CD4-positive, alpha-beta T cell (primary cell): Measurements from ENCODE around the gene URB1. TPM values are rescaled to one million over a fixed set of nuclear protein-coding genes. Genes with fewer than 3 reads are reported as not detected.

ENCODE experiments used
- ATAC-seq: fragments of 200-7000 bp; cut with Tn5 transposase; one replicate; pipeline ENCODE4 v1.10.0; 2022; ENCODE audit warnings: mild to moderate bottlenecking; ENCODE audit not compliant: poor library complexity
- CTCF ChIA-PET: fragments of 350-600 bp; sonication (Branson Sonifier 250); formaldehyde crosslinking; loops from one replicate; lab custom pipeline; 2021; ENCODE audit warnings: antibody characterized with exemption, inconsistent platforms; lab: Charles Lee
- POLR2A ChIA-PET: fragments of 350-600 bp; sonication (Branson Sonifier 250); formaldehyde crosslinking; loops from one replicate; lab custom pipeline; 2021; ENCODE audit warnings: antibody characterized with exemption, inconsistent platforms; lab: Charles Lee
- DNase-seq, 14 experiments: peaks; one replicate each; pipeline ENCODE4 v3.0.0-alpha.2; 2013 to 2020; ENCODE audit warnings: mixed read lengths in 2 of 14
- H3K27ac ChIP-seq, 2 donors: one replicate each; pipeline versions ENCODE4 v1.5.1 to v1.7.0; 2013; ENCODE audit warnings: low read length in 2 of 2, low read depth in 1 of 2, mild to moderate bottlenecking in 1 of 2
- H3K27me3 ChIP-seq, 2 experiments: 1 replicate in 1 of 2; 2 replicates in 1 of 2; pipeline versions ENCODE4 v1.6.1 to v1.7.0; 2013; ENCODE audit warnings: low read length in 2 of 2, control low read depth in 1 of 2, mild to moderate bottlenecking in 1 of 2, moderate library complexity in 1 of 2; ENCODE audit not compliant: insufficient read depth in 2 of 2, control insufficient read depth in 1 of 2
- H3K36me3 ChIP-seq: one replicate; pipeline ENCODE4 v1.6.1; 2013; ENCODE audit warnings: low read length, control low read depth; ENCODE audit not compliant: insufficient read depth
- H3K4me1 ChIP-seq: one replicate; pipeline ENCODE4 v1.6.1; 2013; ENCODE audit warnings: low read length, control low read depth; ENCODE audit not compliant: insufficient read depth
- H3K4me3 ChIP-seq: one replicate; pipeline ENCODE4 v1.5.1; 2013; ENCODE audit warnings: mild to moderate bottlenecking, low read length, moderate library complexity
- H3K9me3 ChIP-seq, 2 experiments: 1 replicate in 1 of 2; 2 replicates in 1 of 2; pipeline versions ENCODE4 v1.6.1 to v1.7.0; 2013; ENCODE audit warnings: low read length in 2 of 2, mild to moderate bottlenecking in 2 of 2, control low read depth in 1 of 2, moderate library complexity in 1 of 2; ENCODE audit not compliant: control insufficient read depth in 1 of 2, insufficient read depth in 1 of 2
- H3K27ac Mint-ChIP-seq: one replicate; pipeline ENCODE4 v1.8.0; 2020; ENCODE audit warnings: mixed read lengths
- H3K27me3 Mint-ChIP-seq: one replicate; pipeline ENCODE4 v1.8.0; 2021; ENCODE audit warnings: mixed read lengths
- H3K36me3 Mint-ChIP-seq: one replicate; pipeline ENCODE4 v1.8.0; 2021; ENCODE audit warnings: low read depth, mixed read lengths
- H3K4me1 Mint-ChIP-seq: one replicate; pipeline ENCODE4 v1.8.0; 2021; ENCODE audit warnings: low read depth, mixed read lengths
- H3K4me3 Mint-ChIP-seq: one replicate; pipeline ENCODE4 v1.8.0; 2020; ENCODE audit warnings: mild to moderate bottlenecking, mixed read lengths
- H3K9me3 Mint-ChIP-seq: one replicate; pipeline ENCODE4 v1.8.0; 2020; ENCODE audit warnings: mixed read lengths
- CTCF ChIP-seq: fragments of 200-600 bp; IDR thresholded peaks from one replicate; pipeline ENCODE4 v1.8.0; 2022; ENCODE audit warnings: antibody characterized with exemption, mild to moderate bottlenecking
- intact Hi-C, 2 experiments: fragments of 100-400 bp; cut with DNase I in 1 of 2; cut with micrococcal nuclease in 1 of 2; formaldehyde crosslinking; loops; one replicate each; pipeline versions ENCODE4 v1.15.1 to v1.9.0; 2023 to 2025; cut with DNase I, micrococcal nuclease
- total RNA-seq, 174 experiments: library from RNA in 2 of 174; stranded (reverse) in 2 of 174; gene quantifications; one replicate each; pipeline ENCODE4 v1.2.3 and lab custom pipeline; 2021 to 2026

The URB1 gene
- total RNA-seq, 2 experiments from 2014 or later = 5.4 to 5.7 TPM

GRCh38 chr21:32320726-32321125 lies 72.1 kb downstream of the URB1 start:
- H3K9me3 Mint-ChIP-seq = no peaks in the 10 kb centered on the region
- H3K4me3 Mint-ChIP-seq = no peak overlapping the region
- no peak overlapping the region for H3K4me3 ChIP-seq
- H3K9me3 ChIP-seq = no peaks in the 10 kb centered on the region
- no peaks in the 10 kb centered on the region for H3K27me3 Mint-ChIP-seq
- no peak for TF ChIP-seq CTCF
- H3K27me3 ChIP-seq = no peaks in the 10 kb centered on the region
- intact Hi-C loops = no loop called here
- ChIA-PET POLR2A (no interaction called here), CTCF (no interaction called here)
- ATAC-seq (no peak), DNase-seq (no peak)
- peaks cover 98% of the 10 kb centered on the region for H3K36me3 Mint-ChIP-seq
- H3K27ac Mint-ChIP-seq = no peak overlapping the region
- no peaks in the 10 kb centered on the region for H3K4me1 Mint-ChIP-seq
- H3K4me1 ChIP-seq = no peaks in the 10 kb centered on the region
- peaks cover 95% of the 10 kb centered on the region for H3K36me3 ChIP-seq
- no peak overlapping the region for H3K27ac ChIP-seq

GRCh38 chr21:32320059-32320458 lies 72.8 kb downstream of the URB1 start:
- Histone ChIP-seq H3K4me3 (no peak overlapping the region), H3K4me1 (no peaks in the 10 kb centered on the region), H3K27me3 (no peaks in the 10 kb centered on the region), H3K9me3 (no peaks in the 10 kb centered on the region), H3K27ac (no peak overlapping the region), H3K36me3 (peaks cover 89% of the 10 kb centered on the region)
- H3K27me3 Mint-ChIP-seq = no peaks in the 10 kb centered on the region
- intact Hi-C loops = no loop called here
- H3K27ac Mint-ChIP-seq = no peak overlapping the region
- no peak overlapping the region for H3K4me3 Mint-ChIP-seq
- no peaks in the 10 kb centered on the region for H3K4me1 Mint-ChIP-seq
- ChIA-PET POLR2A (no interaction called here), CTCF (no interaction called here)
- TF ChIP-seq CTCF = no peak
- DNase-seq (no peak), ATAC-seq (no peak)
- H3K36me3 Mint-ChIP-seq = peaks cover 96% of the 10 kb centered on the region
- H3K9me3 Mint-ChIP-seq = no peaks in the 10 kb centered on the region

GRCh38 chr21:32319012-32319411 lies 73.8 kb downstream of the URB1 start:
- Histone ChIP-seq H3K27ac (no peak overlapping the region), H3K9me3 (no peaks in the 10 kb centered on the region), H3K36me3 (peaks cover 87% of the 10 kb centered on the region), H3K4me3 (no peak overlapping the region), H3K27me3 (no peaks in the 10 kb centered on the region), H3K4me1 (no peaks in the 10 kb centered on the region)
- Mint-ChIP-seq H3K9me3 (no peaks in the 10 kb centered on the region), H3K27me3 (no peaks in the 10 kb centered on the region), H3K4me1 (no peaks in the 10 kb centered on the region), H3K4me3 (no peak overlapping the region), H3K27ac (no peak overlapping the region), H3K36me3 (peaks cover 92% of the 10 kb centered on the region)
- no peak for ATAC-seq
- CTCF ChIA-PET = no interaction called here
- no peak for DNase-seq
- intact Hi-C loops = no loop called here
- no peak for TF ChIP-seq CTCF
- POLR2A ChIA-PET = no interaction called here
